Measurements from ENCODE around the gene SMIM20.

SMIM20 gene

GRCh38 chr4:25958110-25958509, 44.1 kb downstream of the SMIM20 start:
- Histone ChIP-seq H3K9ac (ENCODE audit: low read depth, low read length) (no peak overlapping the region), H3K27me3 (ENCODE audit: control insufficient read depth, insufficient read depth, low read length) (no peaks in the 10 kb centered on the region), H3K4me3 (ENCODE audit: low read depth, low read length) (no peak overlapping the region), H3K4me1 (ENCODE audit: control insufficient read depth, insufficient read depth, low read length) (peaks cover 21% of the 10 kb centered on the region), H3K9me3 (ENCODE audit: control insufficient read depth, insufficient read depth, low read length) (no peaks in the 10 kb centered on the region), H3K36me3 (ENCODE audit: control insufficient read depth, insufficient read depth, low read length) (no peaks in the 10 kb centered on the region), H3K27ac (ENCODE audit: low read depth, low read length) (no peak overlapping the region)

- Histone ChIP-seq H3K27me3 (ENCODE audit: control insufficient read depth, insufficient read depth, low read length) (no peaks in the 10 kb centered on the region), H3K27ac (ENCODE audit: low read depth, low read length) (no peak overlapping the region), H3K9me3 (ENCODE audit: control insufficient read depth, insufficient read depth, low read length) (no peaks in the 10 kb centered on the region), H3K4me3 (ENCODE audit: low read depth, low read length) (no peak overlapping the region), H3K9ac (ENCODE audit: low read depth, low read length) (no peak overlapping the region), H3K4me1 (ENCODE audit: control insufficient read depth, insufficient read depth, low read length) (peaks cover 10% of the 10 kb centered on the region), H3K36me3 (ENCODE audit: control insufficient read depth, insufficient read depth, low read length) (no peaks in the 10 kb centered on the region)
These were observed 48.4 kb downstream of the SMIM20 start for GRCh38 chr4:25962393-25962792.

GRCh38 chr4:25965629-25966028, 51.6 kb downstream of the SMIM20 start:
- Histone ChIP-seq H3K36me3 (ENCODE audit: control insufficient read depth, insufficient read depth, low read length) (no peaks in the 10 kb centered on the region), H3K4me3 (ENCODE audit: low read depth, low read length) (no peak overlapping the region), H3K27me3 (ENCODE audit: control insufficient read depth, insufficient read depth, low read length) (no peaks in the 10 kb centered on the region), H3K9me3 (ENCODE audit: control insufficient read depth, insufficient read depth, low read length) (no peaks in the 10 kb centered on the region), H3K27ac (ENCODE audit: low read depth, low read length) (no peak overlapping the region), H3K9ac (ENCODE audit: low read depth, low read length) (no peak overlapping the region), H3K4me1 (ENCODE audit: control insufficient read depth, insufficient read depth, low read length) (peaks cover 12% of the 10 kb centered on the region)

GRCh38 chr4:25966171-25966570, 52.2 kb downstream of the SMIM20 start:
- Histone ChIP-seq H3K27ac (ENCODE audit: low read depth, low read length) (no peak overlapping the region), H3K27me3 (ENCODE audit: control insufficient read depth, insufficient read depth, low read length) (no peaks in the 10 kb centered on the region), H3K4me1 (ENCODE audit: control insufficient read depth, insufficient read depth, low read length) (peaks cover 12% of the 10 kb centered on the region), H3K36me3 (ENCODE audit: control insufficient read depth, insufficient read depth, low read length) (no peaks in the 10 kb centered on the region), H3K9me3 (ENCODE audit: control insufficient read depth, insufficient read depth, low read length) (no peaks in the 10 kb centered on the region), H3K9ac (ENCODE audit: low read depth, low read length) (no peak overlapping the region), H3K4me3 (ENCODE audit: low read depth, low read length) (no peak overlapping the region)

GRCh38 chr4:25969374-25970155, 55.5 kb downstream of the SMIM20 start:
- H3K9ac ChIP-seq (ENCODE audit: low read depth, low read length) = no peak overlapping the region
- no peak overlapping the region for H3K27ac ChIP-seq (ENCODE audit: low read depth, low read length)
- H3K36me3 ChIP-seq (ENCODE audit: control insufficient read depth, insufficient read depth, low read length) = no peaks in the 10 kb centered on the region
- H3K9me3 ChIP-seq (ENCODE audit: control insufficient read depth, insufficient read depth, low read length) = no peaks in the 10 kb centered on the region
- no peak overlapping the region for H3K4me3 ChIP-seq (ENCODE audit: low read depth, low read length)
- H3K27me3 ChIP-seq (ENCODE audit: control insufficient read depth, insufficient read depth, low read length) = no peaks in the 10 kb centered on the region
- peaks cover 12% of the 10 kb centered on the region for H3K4me1 ChIP-seq (ENCODE audit: control insufficient read depth, insufficient read depth, low read length)

- Histone ChIP-seq H3K9ac (ENCODE audit: low read depth, low read length) (no peak overlapping the region), H3K9me3 (ENCODE audit: control insufficient read depth, insufficient read depth, low read length) (no peaks in the 10 kb centered on the region), H3K27ac (ENCODE audit: low read depth, low read length) (peak overlapping the region; percentile 72), H3K36me3 (ENCODE audit: control insufficient read depth, insufficient read depth, low read length) (no peaks in the 10 kb centered on the region), H3K4me3 (ENCODE audit: low read depth, low read length) (no peak overlapping the region), H3K27me3 (ENCODE audit: control insufficient read depth, insufficient read depth, low read length) (no peaks in the 10 kb centered on the region), H3K4me1 (ENCODE audit: control insufficient read depth, insufficient read depth, low read length) (peaks cover 12% of the 10 kb centered on the region)
These were observed 56.2 kb downstream of the SMIM20 start for GRCh38 chr4:25970226-25970675.

- peaks cover 6% of the 10 kb centered on the region; the same call in 1 of the 2 replicates for H3K4me1 ChIP-seq (ENCODE audit: control insufficient read depth, insufficient read depth, low read length)
- no peak overlapping the region for H3K4me3 ChIP-seq (ENCODE audit: low read depth, low read length)
- no peaks in the 10 kb centered on the region for H3K9me3 ChIP-seq (ENCODE audit: control insufficient read depth, insufficient read depth, low read length)
- peak overlapping the region; percentile 72 for H3K27ac ChIP-seq (ENCODE audit: low read depth, low read length)
- H3K27me3 ChIP-seq (ENCODE audit: control insufficient read depth, insufficient read depth, low read length) = no peaks in the 10 kb centered on the region
- H3K9ac ChIP-seq (ENCODE audit: low read depth, low read length) = no peak overlapping the region
- H3K36me3 ChIP-seq (ENCODE audit: control insufficient read depth, insufficient read depth, low read length) = no peaks in the 10 kb centered on the region
These were observed 56.8 kb downstream of the SMIM20 start for GRCh38 chr4:25970691-25971432.

GRCh38 chr4:25972366-25972765, 58.3 kb downstream of the SMIM20 start:
- Histone ChIP-seq H3K4me1 (ENCODE audit: control insufficient read depth, insufficient read depth, low read length) (peaks cover 2% of the 10 kb centered on the region; the same call in 1 of the 2 replicates), H3K36me3 (ENCODE audit: control insufficient read depth, insufficient read depth, low read length) (no peaks in the 10 kb centered on the region), H3K9ac (ENCODE audit: low read depth, low read length) (no peak overlapping the region), H3K9me3 (ENCODE audit: control insufficient read depth, insufficient read depth, low read length) (no peaks in the 10 kb centered on the region), H3K4me3 (ENCODE audit: low read depth, low read length) (no peak overlapping the region), H3K27ac (ENCODE audit: low read depth, low read length) (no peak overlapping the region), H3K27me3 (ENCODE audit: control insufficient read depth, insufficient read depth, low read length) (no peaks in the 10 kb centered on the region)

- Histone ChIP-seq H3K36me3 (ENCODE audit: control insufficient read depth, insufficient read depth, low read length) (no peaks in the 10 kb centered on the region), H3K4me1 (ENCODE audit: control insufficient read depth, insufficient read depth, low read length) (peaks cover 10% of the 10 kb centered on the region), H3K27ac (ENCODE audit: low read depth, low read length) (no peak overlapping the region), H3K4me3 (ENCODE audit: low read depth, low read length) (no peak overlapping the region), H3K27me3 (ENCODE audit: control insufficient read depth, insufficient read depth, low read length) (no peaks in the 10 kb centered on the region), H3K9ac (ENCODE audit: low read depth, low read length) (no peak overlapping the region), H3K9me3 (ENCODE audit: control insufficient read depth, insufficient read depth, low read length) (no peaks in the 10 kb centered on the region)
These were observed 59.1 kb downstream of the SMIM20 start for GRCh38 chr4:25972984-25973745.

- H3K4me3 ChIP-seq (ENCODE audit: low read depth, low read length) = no peak overlapping the region
- H3K4me1 ChIP-seq (ENCODE audit: control insufficient read depth, insufficient read depth, low read length) = peaks cover 11% of the 10 kb centered on the region
- H3K9ac ChIP-seq (ENCODE audit: low read depth, low read length) = no peak overlapping the region
- no peaks in the 10 kb centered on the region for H3K9me3 ChIP-seq (ENCODE audit: control insufficient read depth, insufficient read depth, low read length)
- H3K27me3 ChIP-seq (ENCODE audit: control insufficient read depth, insufficient read depth, low read length) = no peaks in the 10 kb centered on the region
- no peaks in the 10 kb centered on the region for H3K36me3 ChIP-seq (ENCODE audit: control insufficient read depth, insufficient read depth, low read length)
- H3K27ac ChIP-seq (ENCODE audit: low read depth, low read length) = no peak overlapping the region
These were observed 62.8 kb downstream of the SMIM20 start for GRCh38 chr4:25976780-25977179.
